ENCODE data around the gene OR52N4. TPM values are rescaled to one million over a fixed set of nuclear protein-coding genes. Genes with fewer than 3 reads are reported as not detected.

The OR52N4 gene
- total and polyA plus RNA-seq, 2 experiments from 2014 or later = not detected

- no peaks in the 10 kb centered on the region for H3K4me1 Mint-ChIP-seq
- H3K4me3 ChIP-seq = no peak overlapping the region
- no peaks in the 10 kb centered on the region for H3K79me2 ChIP-seq (replicated peaks; ENCODE audit: insufficient read depth)
- no peak overlapping the region for H3K27ac Mint-ChIP-seq
- TF ChIP-seq CREB1 (CRISPR knock-in tag; IDR thresholded peaks at IDR 0.05; ENCODE audit: low read depth) = no peak
- TF ChIP-seq, protein P1, sequence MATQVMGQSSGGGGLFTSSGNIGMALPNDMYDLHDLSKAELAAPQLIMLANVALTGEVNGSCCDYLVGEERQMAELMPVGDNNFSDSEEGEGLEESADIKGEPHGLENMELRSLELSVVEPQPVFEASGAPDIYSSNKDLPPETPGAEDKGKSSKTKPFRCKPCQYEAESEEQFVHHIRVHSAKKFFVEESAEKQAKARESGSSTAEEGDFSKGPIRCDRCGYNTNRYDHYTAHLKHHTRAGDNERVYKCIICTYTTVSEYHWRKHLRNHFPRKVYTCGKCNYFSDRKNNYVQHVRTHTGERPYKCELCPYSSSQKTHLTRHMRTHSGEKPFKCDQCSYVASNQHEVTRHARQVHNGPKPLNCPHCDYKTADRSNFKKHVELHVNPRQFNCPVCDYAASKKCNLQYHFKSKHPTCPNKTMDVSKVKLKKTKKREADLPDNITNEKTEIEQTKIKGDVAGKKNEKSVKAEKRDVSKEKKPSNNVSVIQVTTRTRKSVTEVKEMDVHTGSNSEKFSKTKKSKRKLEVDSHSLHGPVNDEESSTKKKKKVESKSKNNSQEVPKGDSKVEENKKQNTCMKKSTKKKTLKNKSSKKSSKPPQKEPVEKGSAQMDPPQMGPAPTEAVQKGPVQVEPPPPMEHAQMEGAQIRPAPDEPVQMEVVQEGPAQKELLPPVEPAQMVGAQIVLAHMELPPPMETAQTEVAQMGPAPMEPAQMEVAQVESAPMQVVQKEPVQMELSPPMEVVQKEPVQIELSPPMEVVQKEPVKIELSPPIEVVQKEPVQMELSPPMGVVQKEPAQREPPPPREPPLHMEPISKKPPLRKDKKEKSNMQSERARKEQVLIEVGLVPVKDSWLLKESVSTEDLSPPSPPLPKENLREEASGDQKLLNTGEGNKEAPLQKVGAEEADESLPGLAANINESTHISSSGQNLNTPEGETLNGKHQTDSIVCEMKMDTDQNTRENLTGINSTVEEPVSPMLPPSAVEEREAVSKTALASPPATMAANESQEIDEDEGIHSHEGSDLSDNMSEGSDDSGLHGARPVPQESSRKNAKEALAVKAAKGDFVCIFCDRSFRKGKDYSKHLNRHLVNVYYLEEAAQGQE (IDR thresholded peaks at IDR 0.05; ENCODE audit: unreplicated experiment) = no peak
- TF ChIP-seq ZNF462 (CRISPR knock-in tag; IDR thresholded peaks at IDR 0.05) = no peak
- TF ChIP-seq NANOG (IDR thresholded peaks at IDR 0.05; ENCODE audit: borderline replicate concordance) = no peak
- TF ChIP-seq ZNF114 (CRISPR knock-in tag; IDR thresholded peaks at IDR 0.05) = no peak
- TF ChIP-seq, protein P2, sequence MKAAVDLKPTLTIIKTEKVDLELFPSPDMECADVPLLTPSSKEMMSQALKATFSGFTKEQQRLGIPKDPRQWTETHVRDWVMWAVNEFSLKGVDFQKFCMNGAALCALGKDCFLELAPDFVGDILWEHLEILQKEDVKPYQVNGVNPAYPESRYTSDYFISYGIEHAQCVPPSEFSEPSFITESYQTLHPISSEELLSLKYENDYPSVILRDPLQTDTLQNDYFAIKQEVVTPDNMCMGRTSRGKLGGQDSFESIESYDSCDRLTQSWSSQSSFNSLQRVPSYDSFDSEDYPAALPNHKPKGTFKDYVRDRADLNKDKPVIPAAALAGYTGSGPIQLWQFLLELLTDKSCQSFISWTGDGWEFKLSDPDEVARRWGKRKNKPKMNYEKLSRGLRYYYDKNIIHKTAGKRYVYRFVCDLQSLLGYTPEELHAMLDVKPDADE (IDR thresholded peaks at IDR 0.05) = no peak
- TF ChIP-seq POLR2AphosphoS5 (IDR thresholded peaks at IDR 0.05; ENCODE audit: low read depth) = no peak
- TF ChIP-seq EZH2phosphoT487 (IDR thresholded peaks at IDR 0.05; ENCODE audit: unreplicated experiment) = no peak
- no peak for TF ChIP-seq STAT1 (IDR thresholded peaks at IDR 0.05; ENCODE audit: unreplicated experiment)
- no peak for TF ChIP-seq JUNB (IDR thresholded peaks at IDR 0.05; ENCODE audit: unreplicated experiment)
- TF ChIP-seq, protein P3, sequence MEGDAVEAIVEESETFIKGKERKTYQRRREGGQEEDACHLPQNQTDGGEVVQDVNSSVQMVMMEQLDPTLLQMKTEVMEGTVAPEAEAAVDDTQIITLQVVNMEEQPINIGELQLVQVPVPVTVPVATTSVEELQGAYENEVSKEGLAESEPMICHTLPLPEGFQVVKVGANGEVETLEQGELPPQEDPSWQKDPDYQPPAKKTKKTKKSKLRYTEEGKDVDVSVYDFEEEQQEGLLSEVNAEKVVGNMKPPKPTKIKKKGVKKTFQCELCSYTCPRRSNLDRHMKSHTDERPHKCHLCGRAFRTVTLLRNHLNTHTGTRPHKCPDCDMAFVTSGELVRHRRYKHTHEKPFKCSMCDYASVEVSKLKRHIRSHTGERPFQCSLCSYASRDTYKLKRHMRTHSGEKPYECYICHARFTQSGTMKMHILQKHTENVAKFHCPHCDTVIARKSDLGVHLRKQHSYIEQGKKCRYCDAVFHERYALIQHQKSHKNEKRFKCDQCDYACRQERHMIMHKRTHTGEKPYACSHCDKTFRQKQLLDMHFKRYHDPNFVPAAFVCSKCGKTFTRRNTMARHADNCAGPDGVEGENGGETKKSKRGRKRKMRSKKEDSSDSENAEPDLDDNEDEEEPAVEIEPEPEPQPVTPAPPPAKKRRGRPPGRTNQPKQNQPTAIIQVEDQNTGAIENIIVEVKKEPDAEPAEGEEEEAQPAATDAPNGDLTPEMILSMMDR (conservative IDR thresholded peaks at IDR 0.05; ENCODE audit: low read depth in 2 of 2) = no peak
- no peak for TF ChIP-seq ZNF331 (CRISPR knock-in tag; IDR thresholded peaks at IDR 0.05; ENCODE audit: low read depth)
- TF ChIP-seq EZH2 (IDR thresholded peaks at IDR 0.05; ENCODE audit: low read depth, unreplicated experiment) = no peak
- H3K4me3 Mint-ChIP-seq = no peak overlapping the region
- H3K36me3 Mint-ChIP-seq (ENCODE audit: low read depth) = peaks cover 2% of the 10 kb centered on the region; the same call in 1 of the 3 replicates
- H3F3A ChIP-seq (replicated peaks; ENCODE audit: low read depth) = no peaks in the 10 kb centered on the region
- no peaks in the 10 kb centered on the region for H3K36me3 ChIP-seq (ENCODE audit: insufficient read depth)
- peaks cover 5% of the 10 kb centered on the region; the same call in 2 of the 3 replicates for H3K9me3 Mint-ChIP-seq
- no peak for ATAC-seq
- H4K20me1 ChIP-seq (replicated peaks; ENCODE audit: insufficient read depth) = no peaks in the 10 kb centered on the region
- DNase-seq (ENCODE audit: low spot score) = no peak
- no peak overlapping the region for H3K27ac ChIP-seq (ENCODE audit: low read depth)
- H3K4me1 ChIP-seq (ENCODE audit: insufficient read depth) = no peaks in the 10 kb centered on the region
- peaks cover 3% of the 10 kb centered on the region for H3K27me3 Mint-ChIP-seq (ENCODE audit: insufficient read depth, low read depth, poor library complexity)
- H3K4me2 ChIP-seq = no peak overlapping the region
- no peak overlapping the region for H2AFZ ChIP-seq
- peaks cover 7% of the 10 kb centered on the region; the same call in 1 of the 2 replicates for H3K9me2 ChIP-seq (ENCODE audit: insufficient read depth)
- H3K27me3 ChIP-seq (ENCODE audit: insufficient read depth) = no peaks in the 10 kb centered on the region
Measured at GRCh38 chr11:5719703-5720495, 34.1 kb upstream of the OR52N4 start.

All from GM23338 (cell line).